ENCODE measurements around the gene CAPN15. TPM values are rescaled to one million over a fixed set of nuclear protein-coding genes. Genes with fewer than 3 reads are reported as not detected.
A peak's percentile ranks its signal among the peaks of the same experiment; 100 is the strongest.

CAPN15 gene
- total RNA-seq, 1 experiment from 2014 or later, result 60.4 TPM

DNA sequence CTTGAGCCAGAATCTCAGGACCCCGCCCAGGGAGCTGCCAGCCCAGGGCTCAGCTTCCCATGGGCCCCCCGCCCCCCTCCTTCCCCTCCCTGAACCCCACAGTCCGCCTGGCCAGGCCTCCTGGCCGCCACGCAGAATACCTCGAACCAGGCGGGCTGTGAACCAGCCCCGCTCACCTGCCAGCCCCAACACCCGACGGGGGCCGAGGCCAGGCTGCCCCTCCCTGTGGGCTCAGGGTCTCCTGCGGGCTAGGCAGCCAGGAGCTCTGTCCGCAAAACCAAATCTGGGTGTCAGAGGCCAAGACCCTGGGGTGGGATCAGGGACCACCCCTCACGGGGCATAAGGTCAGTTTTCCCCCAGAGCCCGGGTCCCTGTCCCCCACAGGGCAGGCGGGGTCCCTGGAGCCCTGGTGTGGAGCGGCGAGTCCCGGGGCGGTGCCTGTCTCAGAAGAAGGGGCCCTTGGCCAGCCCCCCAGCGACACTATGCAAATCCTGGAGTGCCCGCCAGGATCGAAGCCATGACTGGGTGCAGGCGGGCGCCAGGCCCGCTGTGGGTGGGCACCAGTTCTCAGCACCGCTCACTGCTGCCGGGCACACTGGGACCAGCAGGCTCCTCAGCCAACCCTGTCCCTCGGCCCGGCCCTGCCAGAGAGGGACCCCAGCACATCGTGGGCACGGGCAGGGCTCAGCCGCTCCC lies 26.2 kb downstream of the CAPN15 start:
- DNase-seq (no peak), ATAC-seq (no peak)
- no peak overlapping the region for H3K27ac ChIP-seq (ENCODE audit: low read length)
- H3K9me3 ChIP-seq (ENCODE audit: low read length), result no peaks in the 10 kb centered on the region
- H2AFZ ChIP-seq (ENCODE audit: low read length), result no peak overlapping the region
- no peak overlapping the region for H3K4me3 ChIP-seq (ENCODE audit: low read length)
- CTCF ChIA-PET, result interaction anchor here (0.6 kb wide), 1 partner anchor 9 kb away, joined by 5 read pairs; no protein-coding TSS in a partner anchor
- no peak for TF ChIP-seq EZH2phosphoT487 (IDR thresholded peaks at IDR 0.05; ENCODE audit: borderline replicate concordance, low read length)
- TF ChIP-seq CTCF (conservative IDR thresholded peaks at IDR 0.05; ENCODE audit: low read depth, low read length), result no peak
- no peak for TF ChIP-seq EZH2 (IDR thresholded peaks at IDR 0.05; ENCODE audit: low read length, unreplicated experiment)
- H3K9ac ChIP-seq (ENCODE audit: low read length), result no peak overlapping the region
- no peaks in the 10 kb centered on the region for H3K9me2 ChIP-seq (replicated peaks; ENCODE audit: low read length)
- POLR2A ChIA-PET (ENCODE audit: unreplicated experiment), result no interaction called here
- no peaks in the 10 kb centered on the region for H4K20me1 ChIP-seq (ENCODE audit: low read length)
- no peak overlapping the region for H3K4me2 ChIP-seq (ENCODE audit: low read length)
- H3K27me3 ChIP-seq (ENCODE audit: low read length), result no peaks in the 10 kb centered on the region
- no peaks in the 10 kb centered on the region for H3K4me1 ChIP-seq (ENCODE audit: insufficient read depth, low read length)
- no peaks in the 10 kb centered on the region for H3K36me3 ChIP-seq (ENCODE audit: low read depth, low read length)
- H3K79me2 ChIP-seq (ENCODE audit: low read length), result no peaks in the 10 kb centered on the region
- H3F3A ChIP-seq (ENCODE audit: low read length, unreplicated experiment), result no peaks in the 10 kb centered on the region
- BruUV-seq (replicated peaks), result no TSS peak
- intact Hi-C loops (cut with micrococcal nuclease), result no loop called here

GRCh38 chr16:554297-554621 lies 26.7 kb downstream of the CAPN15 start:
- Histone ChIP-seq H3K9me3 (ENCODE audit: low read length) (no peaks in the 10 kb centered on the region), H3K9ac (ENCODE audit: low read length) (no peak overlapping the region), H3K27me3 (ENCODE audit: low read length) (peaks cover 1% of the 10 kb centered on the region; the same call in 1 of the 2 replicates), H3K9me2 (replicated peaks; ENCODE audit: low read length) (no peaks in the 10 kb centered on the region), H3K79me2 (ENCODE audit: low read length) (no peaks in the 10 kb centered on the region), H3K27ac (ENCODE audit: low read length) (no peak overlapping the region), H3F3A (ENCODE audit: low read length, unreplicated experiment) (no peaks in the 10 kb centered on the region), H3K4me2 (ENCODE audit: low read length) (no peak overlapping the region), H4K20me1 (ENCODE audit: low read length) (no peaks in the 10 kb centered on the region), H3K36me3 (ENCODE audit: low read depth, low read length) (no peaks in the 10 kb centered on the region), H2AFZ (ENCODE audit: low read length) (no peak overlapping the region), H3K4me1 (ENCODE audit: insufficient read depth, low read length) (no peaks in the 10 kb centered on the region), H3K4me3 (ENCODE audit: low read length) (no peak overlapping the region)
- no peak; the same call in 1 of the 2 replicates for ATAC-seq
- DNase-seq, result no peak
- no TSS peak for BruUV-seq (replicated peaks)
- ChIA-PET CTCF (interaction anchor here (0.6 kb wide), 1 partner anchor 8 kb away, joined by 5 read pairs; no protein-coding TSS in a partner anchor), POLR2A (ENCODE audit: unreplicated experiment) (no interaction called here)
- TF ChIP-seq EZH2 (IDR thresholded peaks at IDR 0.05; ENCODE audit: low read length, unreplicated experiment) (no peak), EZH2phosphoT487 (IDR thresholded peaks at IDR 0.05; ENCODE audit: borderline replicate concordance, low read length) (no peak), CTCF (conservative IDR thresholded peaks at IDR 0.05; ENCODE audit: low read depth, low read length) (no peak)
- intact Hi-C loops (cut with micrococcal nuclease), result no loop called here

DNA sequence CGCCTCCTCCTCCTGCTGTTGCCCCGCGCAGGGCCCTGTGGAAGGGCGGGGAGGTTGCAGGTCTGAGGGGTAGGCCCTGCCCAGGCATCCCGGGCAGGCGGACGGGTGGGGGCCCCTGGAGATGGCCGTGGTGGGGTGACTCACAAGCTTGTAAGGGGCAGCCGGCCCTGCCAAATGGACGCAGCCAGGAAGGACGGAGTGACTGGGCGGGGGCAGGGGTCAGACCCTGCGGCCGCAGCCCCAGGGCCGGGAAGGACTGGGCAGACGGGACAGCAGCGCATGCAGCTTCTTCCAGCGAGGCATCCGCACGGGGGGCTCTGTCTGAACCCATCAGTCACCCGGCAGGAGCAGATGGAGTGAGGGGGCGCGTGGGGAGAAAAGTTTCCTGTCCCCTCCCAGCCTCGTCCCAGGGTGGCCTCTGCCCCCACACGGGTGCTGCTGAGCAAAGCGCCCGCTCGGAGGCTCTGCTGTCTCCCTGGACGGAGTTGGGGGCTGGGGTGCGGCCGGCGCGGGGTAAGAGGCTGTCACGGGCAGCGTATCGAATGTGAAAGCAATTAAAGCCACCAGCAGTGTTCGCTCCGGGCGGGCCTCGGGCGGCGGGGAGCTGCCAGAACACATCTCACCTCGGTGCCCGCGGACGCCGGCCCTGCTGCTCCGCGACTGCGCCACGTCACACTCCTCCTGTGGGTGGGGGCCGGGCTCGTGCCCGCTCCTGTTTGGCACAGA lies 27.3 kb downstream of the CAPN15 start:
- no peak overlapping the region for H3K27ac ChIP-seq (ENCODE audit: low read length)
- no peaks in the 10 kb centered on the region for H3F3A ChIP-seq (ENCODE audit: low read length, unreplicated experiment)
- CTCF ChIA-PET, result no interaction called here
- POLR2A ChIA-PET (ENCODE audit: unreplicated experiment), result no interaction called here
- H3K4me2 ChIP-seq (ENCODE audit: low read length), result no peak overlapping the region
- no TSS peak for BruUV-seq (replicated peaks)
- H3K36me3 ChIP-seq (ENCODE audit: low read depth, low read length), result no peaks in the 10 kb centered on the region
- no peak overlapping the region for H3K4me3 ChIP-seq (ENCODE audit: low read length)
- peak; percentile 71 for ATAC-seq
- no peaks in the 10 kb centered on the region for H3K9me3 ChIP-seq (ENCODE audit: low read length)
- intact Hi-C loops (cut with micrococcal nuclease), result no loop called here
- no peaks in the 10 kb centered on the region for H3K9me2 ChIP-seq (replicated peaks; ENCODE audit: low read length)
- peaks cover 7% of the 10 kb centered on the region; the same call in 1 of the 2 replicates for H3K27me3 ChIP-seq (ENCODE audit: low read length)
- H3K4me1 ChIP-seq (ENCODE audit: insufficient read depth, low read length), result no peaks in the 10 kb centered on the region
- TF ChIP-seq EZH2 (IDR thresholded peaks at IDR 0.05; ENCODE audit: low read length, unreplicated experiment) (no peak), EZH2phosphoT487 (IDR thresholded peaks at IDR 0.05; ENCODE audit: borderline replicate concordance, low read length) (no peak), CTCF (conservative IDR thresholded peaks at IDR 0.05; ENCODE audit: low read depth, low read length) (no peak)
- no peak overlapping the region for H2AFZ ChIP-seq (ENCODE audit: low read length)
- no peak overlapping the region for H3K9ac ChIP-seq (ENCODE audit: low read length)
- H4K20me1 ChIP-seq (ENCODE audit: low read length), result no peaks in the 10 kb centered on the region
- H3K79me2 ChIP-seq (ENCODE audit: low read length), result no peaks in the 10 kb centered on the region
- DNase-seq, result no peak

Data from PC-3 (cell line).